CD1c-positive myeloid dendritic cell (primary cell): ENCODE data around the gene MYRF.
A peak's percentile ranks its signal among the peaks of the same experiment; 100 is the strongest.

Source experiments
- DNase-seq: peaks from one replicate; pipeline ENCODE4 v3.0.0-alpha.2; 2016; ENCODE audit errors: extremely low spot score

MYRF gene

DNA sequence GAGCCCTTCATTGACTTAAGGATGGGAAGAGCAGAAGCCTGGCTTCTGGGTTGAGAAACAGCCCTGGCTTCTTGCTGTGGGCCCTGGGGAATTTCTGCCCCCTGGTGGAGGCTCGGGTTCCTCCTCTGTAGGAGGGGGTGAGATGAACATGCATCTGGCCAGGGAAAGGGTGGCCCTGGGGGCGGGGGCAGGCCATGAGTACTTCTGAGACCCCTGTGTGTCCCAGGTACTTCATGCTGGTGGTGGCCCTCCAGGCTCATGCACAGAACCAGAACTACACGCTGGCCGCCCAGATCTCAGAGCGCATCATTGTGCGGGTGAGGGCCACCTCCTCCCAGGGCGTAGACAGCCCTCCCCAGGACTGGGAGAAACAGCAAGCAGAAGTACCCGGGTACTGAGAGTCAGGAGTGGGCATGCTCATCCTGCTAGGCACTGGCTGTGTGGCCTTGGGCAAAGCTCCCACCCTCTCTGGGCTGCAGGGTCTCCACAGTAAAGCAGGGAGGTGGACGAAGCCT, 24.2 kb downstream of the MYRF start:
- peak; percentile 78 for DNase-seq

GRCh38 chr11:61777234-61778090, 25.0 kb downstream of the MYRF start:
- peak; percentile 43 for DNase-seq

DNA sequence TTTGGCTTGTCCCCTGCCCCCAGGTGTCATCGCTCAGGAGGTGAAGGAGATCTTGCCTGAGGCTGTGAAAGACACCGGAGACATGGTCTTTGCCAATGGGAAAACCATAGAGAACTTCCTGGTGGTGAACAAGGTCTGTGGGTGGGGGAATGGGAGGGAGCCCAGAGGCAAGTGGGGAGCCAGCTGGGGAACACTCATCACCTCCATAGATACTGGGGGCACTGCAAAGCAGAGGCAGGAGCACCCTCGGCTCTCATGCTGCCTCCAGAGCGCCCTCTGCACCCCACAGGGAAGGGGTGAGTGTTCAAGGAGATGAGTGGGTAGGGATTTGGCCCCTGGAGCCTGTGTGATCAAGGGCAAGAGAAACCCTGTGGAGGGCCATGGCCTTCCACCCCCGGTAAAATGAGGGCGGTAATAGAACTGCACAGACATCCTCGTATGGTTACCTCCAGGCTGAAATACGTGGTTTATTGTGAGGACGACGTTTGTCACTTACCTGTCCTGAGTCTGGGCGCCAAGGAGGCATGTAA, 26.0 kb downstream of the MYRF start:
- no peak for DNase-seq

DNA sequence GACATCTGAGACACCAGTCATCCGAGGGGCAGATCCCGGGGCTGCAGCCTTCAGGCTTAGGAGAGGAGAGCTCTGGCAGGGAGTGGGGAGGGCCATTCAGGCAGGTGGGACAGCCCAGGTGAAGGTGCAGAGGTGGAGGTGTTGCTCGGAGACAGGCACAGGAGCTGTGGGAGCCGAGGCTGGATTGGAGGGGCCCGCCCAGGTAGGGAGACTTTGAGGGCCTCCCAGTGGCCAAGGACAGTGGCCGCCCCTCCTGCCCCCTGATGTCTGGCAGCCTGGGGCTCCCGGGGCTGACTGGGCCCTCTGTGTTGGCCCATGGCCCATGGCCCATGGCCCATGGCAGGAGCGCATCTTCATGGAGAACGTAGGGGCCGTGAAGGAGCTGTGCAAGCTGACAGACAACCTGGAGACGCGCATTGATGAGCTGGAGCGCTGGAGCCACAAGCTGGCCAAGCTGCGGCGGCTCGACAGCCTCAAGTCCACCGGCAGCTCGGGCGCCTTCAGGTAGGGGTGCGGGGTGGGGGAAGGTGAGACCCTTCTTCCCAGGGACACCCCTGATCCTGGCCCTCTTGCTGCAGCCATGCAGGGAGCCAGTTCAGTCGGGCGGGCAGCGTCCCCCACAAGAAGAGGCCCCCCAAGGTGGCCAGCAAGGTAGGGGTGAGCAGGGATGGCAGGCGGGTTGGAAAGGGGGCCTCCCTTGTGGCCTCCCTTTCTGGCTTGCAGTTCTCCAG, 26.6 kb downstream of the MYRF start:
- DNase-seq: no peak

DNA sequence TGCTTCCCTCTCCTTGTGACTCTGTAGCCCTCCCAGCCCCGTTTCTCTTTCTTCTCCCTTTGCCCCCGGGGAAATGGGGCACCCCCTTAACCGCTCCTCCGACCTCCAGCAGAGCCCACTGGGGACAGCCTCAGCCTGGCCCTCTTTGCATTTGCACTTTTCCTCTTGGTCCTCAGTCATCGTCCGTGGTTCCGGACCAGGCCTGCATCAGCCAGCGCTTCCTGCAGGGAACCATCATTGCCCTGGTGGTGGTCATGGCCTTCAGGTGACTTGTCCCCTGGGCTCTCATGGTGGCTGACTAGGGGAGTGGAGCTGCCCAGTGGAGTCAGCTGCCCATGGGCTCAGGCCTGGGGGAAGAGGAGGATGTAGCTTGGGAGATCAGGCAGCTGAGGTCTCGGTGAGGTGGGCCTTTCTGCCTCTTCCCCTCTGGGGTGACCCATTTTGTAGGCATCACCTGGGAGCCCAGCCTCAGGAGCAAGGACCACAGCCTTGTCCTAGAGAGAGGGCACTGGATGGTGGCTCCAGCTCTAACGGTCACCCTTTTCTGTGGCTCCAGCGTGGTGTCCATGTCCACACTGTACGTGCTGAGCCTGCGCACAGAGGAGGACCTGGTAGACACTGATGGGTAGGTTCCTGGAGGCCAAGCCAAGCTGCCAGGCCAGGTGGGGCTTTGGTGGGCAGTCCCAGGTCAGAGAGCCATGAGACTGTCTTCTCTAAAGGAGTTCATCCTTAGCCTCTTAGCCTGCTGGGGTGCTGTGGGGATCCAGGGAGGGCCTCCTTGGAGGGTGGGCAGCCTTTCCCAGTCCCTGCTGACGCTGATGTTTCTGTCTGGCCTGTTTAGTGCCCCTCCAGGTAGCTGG, 27.5 kb downstream of the MYRF start:
- DNase-seq: no peak

GRCh38 chr11:61780581-61781162, 28.2 kb downstream of the MYRF start:
- DNase-seq: no peak

DNA sequence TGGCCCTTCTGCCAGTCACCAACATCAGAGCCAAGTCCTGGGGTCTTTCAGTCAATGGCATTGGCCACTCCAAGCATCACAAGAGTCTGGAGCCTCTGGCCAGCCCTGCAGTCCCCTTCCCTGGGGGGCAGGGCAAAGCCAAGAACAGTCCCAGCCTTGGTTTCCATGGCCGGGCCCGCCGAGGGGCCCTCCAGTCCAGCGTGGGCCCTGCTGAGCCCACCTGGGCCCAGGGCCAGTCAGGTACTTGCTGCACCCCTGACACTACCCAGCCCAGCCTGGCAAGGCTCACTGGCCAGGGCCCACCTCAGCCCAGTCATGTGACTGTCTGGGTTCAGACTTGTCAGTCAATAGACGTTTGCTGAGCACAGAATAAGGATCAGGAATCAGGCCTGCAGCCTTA, 29.1 kb downstream of the MYRF start:
- DNase-seq: no peak

GRCh38 chr11:61782299-61782698, 29.9 kb downstream of the MYRF start:
- no peak for DNase-seq

DNA sequence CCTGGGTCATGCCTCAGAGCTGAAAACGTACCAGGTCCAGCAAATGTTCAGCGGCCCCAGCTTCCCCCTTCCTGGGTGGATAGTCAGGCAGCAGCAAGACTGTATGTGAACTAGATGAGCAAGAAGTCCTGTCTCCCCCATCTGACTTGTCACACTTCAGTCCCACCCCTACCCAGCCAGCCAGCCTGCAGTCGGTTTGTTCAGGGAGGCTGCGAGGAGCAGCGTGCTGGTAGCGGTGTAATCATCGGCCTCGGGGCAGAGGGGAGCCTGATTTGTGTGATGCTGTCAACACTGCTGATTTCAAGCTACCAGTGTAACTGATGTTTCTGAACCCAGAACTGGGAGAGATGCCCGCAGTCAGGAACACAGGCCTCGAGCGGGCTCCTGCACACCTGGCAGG, 30.4 kb downstream of the MYRF start:
- no peak for DNase-seq

DNA sequence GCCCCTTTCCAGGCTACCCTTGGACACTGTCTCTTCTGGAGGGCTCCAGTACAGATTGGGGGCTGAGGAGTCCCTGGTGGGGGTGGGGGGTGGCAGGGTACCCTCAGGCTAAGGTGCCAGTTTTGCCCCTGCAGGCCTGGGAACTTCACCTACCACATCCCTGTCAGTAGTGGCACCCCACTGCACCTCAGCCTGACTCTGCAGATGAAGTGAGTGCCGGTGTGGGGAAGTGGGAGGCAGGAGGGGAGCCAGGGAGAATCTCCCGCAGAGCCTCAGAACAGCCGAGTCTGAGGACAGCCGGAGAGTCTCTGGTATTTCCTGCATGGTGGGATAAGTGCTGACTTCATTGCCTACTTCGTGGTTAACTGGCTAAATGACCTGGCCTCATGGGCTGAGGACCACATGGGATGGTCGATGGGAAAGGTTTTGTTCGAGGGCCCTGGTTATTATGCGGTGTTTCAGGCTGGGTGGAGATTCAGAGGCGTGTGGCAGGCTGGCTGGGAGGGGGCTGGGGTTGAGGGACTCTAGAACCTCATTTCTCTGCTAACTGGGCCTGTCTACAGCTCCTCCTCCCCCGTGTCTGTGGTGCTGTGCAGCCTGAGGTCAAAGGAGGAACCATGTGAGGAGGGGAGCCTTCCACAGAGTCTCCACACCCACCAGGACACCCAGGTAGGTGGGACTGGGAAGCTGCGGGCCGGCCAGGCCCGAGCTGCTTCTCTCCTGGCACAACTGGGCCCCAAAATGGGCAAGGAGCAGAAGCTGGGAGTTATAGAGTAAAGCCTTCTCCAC, 31.5 kb downstream of the MYRF start:
- DNase-seq: no peak

DNA sequence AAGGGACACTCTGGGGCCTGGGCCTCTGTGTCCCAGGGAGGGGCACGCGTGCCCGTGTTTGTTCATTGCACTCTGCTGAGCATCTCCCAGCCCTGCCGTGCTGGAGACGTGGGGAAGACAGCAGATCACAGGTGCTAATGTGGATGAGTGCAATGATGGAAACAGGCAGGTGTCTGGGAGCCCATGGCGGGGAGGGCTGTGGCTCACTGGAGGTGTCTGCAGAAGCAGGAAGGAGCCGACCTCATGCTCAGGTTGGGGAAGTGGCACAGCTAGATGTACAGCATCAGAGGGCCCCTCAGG, 32.0 kb downstream of the MYRF start:
- no peak for DNase-seq

GRCh38 chr11:61785837-61786402, 33.5 kb downstream of the MYRF start:
- no peak for DNase-seq

DNA sequence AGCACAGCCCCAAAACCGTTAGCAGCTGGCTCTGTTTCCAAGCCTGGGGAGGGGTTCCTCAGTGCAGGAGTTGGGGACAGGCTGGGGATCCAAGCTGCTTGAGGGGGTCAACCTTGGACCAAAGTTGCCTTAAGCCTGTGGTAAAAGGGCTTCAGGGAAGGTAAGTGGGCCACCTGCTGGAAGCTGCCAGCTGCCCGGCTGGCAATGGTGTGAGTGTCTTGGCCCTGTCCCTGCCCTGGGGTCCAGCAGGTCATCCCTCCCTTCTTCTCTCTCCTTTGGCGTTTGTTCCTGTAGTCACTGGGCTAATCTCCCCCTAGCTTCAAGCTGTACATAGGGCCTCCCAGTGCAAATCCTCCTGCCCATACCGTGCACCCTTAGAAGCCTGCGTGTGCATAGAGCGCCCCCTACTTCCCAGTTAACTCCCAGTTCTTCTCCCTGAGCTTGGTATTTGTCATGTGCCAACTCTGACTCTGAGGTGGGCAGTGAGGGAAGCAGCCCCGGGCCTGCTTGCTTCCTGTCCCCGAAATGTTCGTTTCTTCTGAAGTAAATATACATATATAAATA, 35.6 kb downstream of the MYRF start:
- DNase-seq: peak; percentile 44

- DNase-seq: peak; percentile 77
Observed at GRCh38 chr11:61791737-61792309, 39.4 kb downstream of the MYRF start.

DNA sequence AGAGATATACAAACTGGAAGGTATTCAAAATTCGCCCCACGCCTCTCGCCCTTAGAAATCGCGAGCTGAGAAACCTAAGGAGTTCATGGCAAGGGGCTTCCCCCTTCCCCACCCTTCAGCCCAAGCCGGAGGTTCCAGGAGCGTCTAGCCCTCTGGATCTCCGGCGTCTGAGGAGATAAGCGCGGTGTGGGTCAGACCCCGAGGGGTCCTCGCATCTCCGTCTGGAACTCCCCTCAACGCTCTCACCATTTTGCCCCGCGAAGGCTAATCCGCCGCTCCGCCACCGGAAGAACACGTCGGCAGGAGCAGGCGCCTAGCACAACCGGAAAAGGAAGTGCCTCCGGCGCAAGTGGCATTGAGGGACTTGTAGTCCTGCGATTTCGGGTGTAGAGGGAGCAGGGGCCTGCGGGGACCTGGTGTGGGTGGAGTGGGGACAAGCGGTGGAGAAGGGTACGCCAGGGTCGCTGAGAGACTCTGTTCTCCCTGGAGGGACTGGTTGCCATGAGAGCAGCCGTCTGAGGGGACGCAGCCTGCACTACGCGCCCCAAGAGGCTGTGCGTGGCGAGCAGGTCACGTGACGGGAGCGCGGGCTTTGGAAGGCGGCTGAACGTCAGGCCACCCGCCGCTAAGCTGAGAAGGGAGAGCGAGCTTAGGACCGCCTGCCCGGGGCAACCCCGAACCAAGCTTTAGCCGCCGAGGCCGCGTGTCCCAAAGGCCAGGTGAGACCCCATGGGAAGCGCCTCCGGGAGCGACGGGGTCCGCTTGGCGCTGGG, 40.1 kb downstream of the MYRF start, which contains the start of the genes FEN1 and TMEM258:
FEN1 (plus strand) TSS at position 602 of the 773 bp plus-strand sequence. CDS start 2,451 bp downstream, outside the sequence.
TMEM258 (minus strand) TSS at position 290 of the 773 bp plus-strand sequence; CDS start at position 249, 41 bp downstream.
- DNase-seq: peak; percentile 91

DNA sequence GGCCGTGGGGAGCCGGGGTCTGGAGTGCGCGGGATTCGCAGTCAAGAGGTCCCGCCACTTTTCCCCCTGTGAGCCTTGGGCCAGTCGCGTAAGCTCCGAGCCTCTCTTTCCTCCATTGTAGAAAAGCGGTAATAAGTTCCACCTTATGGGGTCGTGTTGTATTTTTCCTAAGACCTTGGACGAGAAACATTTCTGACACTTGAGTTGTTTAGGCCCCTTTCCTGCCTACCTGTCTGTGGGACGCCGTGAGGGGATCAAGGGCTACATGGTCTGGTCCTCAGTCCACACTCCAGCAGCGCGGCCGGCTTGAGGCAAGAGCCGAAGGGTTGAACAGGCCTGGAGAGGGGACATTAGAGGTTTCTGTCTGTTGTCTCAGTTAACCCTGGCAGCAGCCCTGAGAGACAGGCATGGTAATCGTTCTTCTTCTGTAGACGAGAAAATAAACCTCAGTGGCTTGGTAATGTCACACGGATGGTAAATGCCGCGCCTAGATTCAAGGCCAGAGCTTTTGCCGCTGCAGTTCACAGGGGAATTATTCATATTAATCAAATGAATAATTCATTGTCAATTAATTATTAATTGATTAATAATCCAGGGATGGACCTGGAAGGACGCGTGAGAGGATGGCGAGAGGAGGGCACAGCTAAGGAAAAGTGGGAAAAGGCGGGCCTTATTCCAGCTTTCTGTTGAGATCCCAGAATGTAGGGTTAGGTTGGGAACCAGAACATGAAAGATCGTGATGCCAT, 40.8 kb downstream of the MYRF start:
- no peak for DNase-seq

- no peak for DNase-seq
Observed at GRCh38 chr11:61793829-61794204, 41.4 kb downstream of the MYRF start.

DNA sequence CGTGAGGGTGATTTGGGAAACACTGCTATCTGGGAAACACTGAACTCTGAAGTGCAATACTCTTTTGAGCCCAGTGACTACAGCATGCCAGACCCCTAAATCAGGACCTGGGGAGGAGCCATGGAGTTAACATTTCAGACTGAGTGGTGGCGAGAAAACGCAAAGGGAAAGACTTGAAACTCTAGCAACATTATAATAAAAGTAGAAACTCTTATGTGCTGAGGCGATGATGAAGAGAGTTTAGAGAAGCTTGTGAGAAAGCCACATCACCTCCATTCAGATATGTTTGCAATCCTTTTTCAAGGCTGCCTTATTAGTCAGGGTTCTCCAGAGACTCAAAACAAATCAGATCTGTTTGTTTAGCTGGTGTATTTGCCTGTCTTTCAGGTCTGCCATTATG, 42.1 kb downstream of the MYRF start:
- no peak for DNase-seq
